ENCODE results near the gene ACSL6. TPM values are rescaled to one million over a fixed set of nuclear protein-coding genes. Genes with fewer than 3 reads are reported as not detected.

The ACSL6 gene
- total RNA-seq, 2 experiments from 2014 or later, result 3.3 to 4.7 TPM

DNA sequence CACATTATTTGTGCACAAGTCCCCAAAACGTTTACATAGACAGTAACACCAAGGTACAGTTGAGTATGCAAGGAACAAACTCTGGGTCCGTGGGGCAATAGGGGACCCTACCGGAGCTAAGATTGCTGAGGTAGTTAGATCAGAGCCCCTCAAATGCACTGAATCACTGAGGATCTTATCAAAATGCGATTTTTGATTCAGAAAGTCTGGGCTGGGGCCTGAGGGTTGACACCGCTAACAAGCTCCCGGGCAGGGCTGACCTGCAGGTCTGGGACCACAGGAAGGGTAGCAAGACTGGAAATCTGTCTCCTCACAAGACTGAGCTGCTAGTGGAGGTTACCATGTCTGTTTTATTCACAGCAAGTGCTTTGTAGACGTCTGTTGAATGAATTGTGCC, 47.2 kb upstream of the ACSL6 start:
- intact Hi-C loops (cut with micrococcal nuclease), result loop anchor here (5.0 to 10.0 kb wide), 2 partner anchors 36 to 84 kb away; no protein-coding TSS in a partner anchor
- ChIA-PET CTCF (interaction anchor here (0.8 to 2.2 kb wide), 4 partner anchors 76 to 634 kb away, joined by 3 to 6 read pairs (median 4); no protein-coding TSS in a partner anchor), POLR2A (interaction anchor here (0.8 to 1.0 kb wide), 2 partner anchors 15 to 105 kb away, joined by 3 to 4 read pairs; partner anchors contain the start of gene CSF2)
- DNase-seq (peak; percentile 0), ATAC-seq (no peak)
- peaks cover 37% of the 10 kb centered on the region for H3K4me1 Mint-ChIP-seq (ENCODE audit: low read depth)
- TF ChIP-seq, protein P1, sequence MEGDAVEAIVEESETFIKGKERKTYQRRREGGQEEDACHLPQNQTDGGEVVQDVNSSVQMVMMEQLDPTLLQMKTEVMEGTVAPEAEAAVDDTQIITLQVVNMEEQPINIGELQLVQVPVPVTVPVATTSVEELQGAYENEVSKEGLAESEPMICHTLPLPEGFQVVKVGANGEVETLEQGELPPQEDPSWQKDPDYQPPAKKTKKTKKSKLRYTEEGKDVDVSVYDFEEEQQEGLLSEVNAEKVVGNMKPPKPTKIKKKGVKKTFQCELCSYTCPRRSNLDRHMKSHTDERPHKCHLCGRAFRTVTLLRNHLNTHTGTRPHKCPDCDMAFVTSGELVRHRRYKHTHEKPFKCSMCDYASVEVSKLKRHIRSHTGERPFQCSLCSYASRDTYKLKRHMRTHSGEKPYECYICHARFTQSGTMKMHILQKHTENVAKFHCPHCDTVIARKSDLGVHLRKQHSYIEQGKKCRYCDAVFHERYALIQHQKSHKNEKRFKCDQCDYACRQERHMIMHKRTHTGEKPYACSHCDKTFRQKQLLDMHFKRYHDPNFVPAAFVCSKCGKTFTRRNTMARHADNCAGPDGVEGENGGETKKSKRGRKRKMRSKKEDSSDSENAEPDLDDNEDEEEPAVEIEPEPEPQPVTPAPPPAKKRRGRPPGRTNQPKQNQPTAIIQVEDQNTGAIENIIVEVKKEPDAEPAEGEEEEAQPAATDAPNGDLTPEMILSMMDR (IDR thresholded peaks at IDR 0.05), result no peak
- H3K27me3 Mint-ChIP-seq, result no peaks in the 10 kb centered on the region
- H3K4me3 Mint-ChIP-seq, result no peak overlapping the region
- H3K36me3 Mint-ChIP-seq (ENCODE audit: low read depth), result no peaks in the 10 kb centered on the region
- H3K9me3 Mint-ChIP-seq, result no peaks in the 10 kb centered on the region
- H3K27ac Mint-ChIP-seq, result no peak overlapping the region

DNA sequence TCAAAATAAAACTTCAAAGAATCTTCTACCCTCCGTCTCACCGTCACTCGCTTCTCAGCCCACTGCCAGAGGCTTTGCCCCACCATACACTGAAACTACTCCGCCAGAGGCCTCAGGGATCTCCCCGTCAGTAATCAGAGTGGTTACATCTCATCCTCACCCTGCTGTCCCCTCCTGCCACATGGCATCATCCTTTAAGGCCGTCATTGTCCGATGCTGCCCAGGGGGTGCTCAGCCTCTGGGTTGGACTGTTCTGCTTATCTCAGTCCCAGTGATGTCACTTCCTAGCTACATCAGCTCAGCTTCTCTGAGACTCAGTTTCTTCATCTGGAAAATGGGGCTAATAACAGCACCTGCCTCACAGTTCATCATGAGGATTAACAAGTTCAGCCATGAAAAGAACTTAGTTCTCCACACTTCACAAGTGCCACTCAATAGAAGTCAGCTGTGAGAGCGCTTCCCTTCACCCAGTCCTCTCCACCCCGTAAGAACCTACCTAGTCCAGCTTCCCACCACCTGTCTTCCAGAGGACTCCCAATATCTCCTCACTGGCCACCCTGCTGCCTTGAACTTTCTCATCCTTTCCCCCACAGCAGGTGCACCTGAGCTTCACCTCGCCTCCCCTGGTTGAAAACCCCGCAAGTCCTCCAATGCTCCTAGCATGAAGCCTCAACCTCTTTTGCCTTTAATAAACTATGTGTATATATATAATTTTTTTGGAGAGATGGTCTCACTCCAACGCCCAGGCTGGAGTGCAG, 46.2 kb upstream of the ACSL6 start:
- CTCF ChIA-PET, result interaction anchor here (0.8 to 1.4 kb wide), 3 partner anchors 77 to 633 kb away, joined by 3 to 6 read pairs (median 3); no protein-coding TSS in a partner anchor
- intact Hi-C loops (cut with micrococcal nuclease), result loop anchor here (5.0 to 10.0 kb wide), 2 partner anchors 35 to 83 kb away; no protein-coding TSS in a partner anchor
- no peak for ATAC-seq
- Mint-ChIP-seq H3K4me3 (no peak overlapping the region), H3K27me3 (no peaks in the 10 kb centered on the region), H3K36me3 (ENCODE audit: low read depth) (no peaks in the 10 kb centered on the region), H3K4me1 (ENCODE audit: low read depth) (peaks cover 30% of the 10 kb centered on the region), H3K9me3 (no peaks in the 10 kb centered on the region), H3K27ac (no peak overlapping the region)
- POLR2A ChIA-PET, result no interaction called here
- no peak for DNase-seq
- TF ChIP-seq, protein P1 (IDR thresholded peaks at IDR 0.05), result no peak

DNA sequence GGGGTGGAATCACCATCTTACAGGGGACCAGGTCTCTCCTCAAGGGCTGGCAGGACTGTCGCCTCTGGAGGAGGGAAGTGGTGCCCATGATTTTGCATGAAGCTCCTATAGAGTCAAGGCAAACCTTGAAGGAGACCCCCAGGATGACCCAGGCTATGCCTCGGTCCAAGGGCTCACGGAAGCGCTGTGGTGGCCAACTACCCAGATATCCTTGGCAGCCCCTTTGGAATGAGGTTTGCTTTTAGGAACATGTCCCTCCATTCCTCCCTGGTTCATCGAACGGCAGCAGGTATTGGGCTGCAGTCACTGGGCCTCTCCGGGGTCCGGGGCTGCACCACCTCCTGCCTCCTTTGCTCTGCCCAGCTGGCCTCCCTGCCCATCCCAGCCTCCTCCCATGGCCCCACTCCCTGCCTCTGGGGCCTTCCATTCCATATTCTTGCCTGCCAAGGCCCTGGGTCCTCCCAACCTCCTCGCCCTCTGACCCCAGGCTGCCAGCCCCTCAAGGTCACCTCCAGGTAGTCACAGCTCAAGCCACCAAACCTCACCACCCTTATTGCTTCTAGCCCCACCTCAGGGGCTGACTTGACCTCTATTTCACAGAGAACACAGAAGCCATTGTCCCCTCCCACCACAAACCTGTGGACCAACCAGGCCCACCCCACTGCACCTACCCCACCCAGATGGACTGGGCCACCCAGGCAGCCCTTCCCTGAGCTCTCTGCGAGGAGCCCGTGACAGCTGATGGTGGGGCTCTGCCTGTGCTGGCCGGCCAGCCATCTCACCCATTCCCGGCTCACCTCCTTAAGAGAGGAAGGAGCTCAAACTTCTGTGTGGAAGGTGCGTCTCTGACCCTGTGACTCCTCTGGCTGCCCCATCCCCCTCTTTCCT, 45.4 kb upstream of the ACSL6 start:
- Mint-ChIP-seq H3K4me1 (ENCODE audit: low read depth) (peaks cover 30% of the 10 kb centered on the region), H3K27me3 (no peaks in the 10 kb centered on the region), H3K9me3 (no peaks in the 10 kb centered on the region), H3K4me3 (no peak overlapping the region), H3K36me3 (ENCODE audit: low read depth) (no peaks in the 10 kb centered on the region), H3K27ac (no peak overlapping the region)
- intact Hi-C loops (cut with micrococcal nuclease), result loop anchor here (5.0 to 10.0 kb wide), 2 partner anchors 35 to 82 kb away; no protein-coding TSS in a partner anchor
- ChIA-PET CTCF (no interaction called here), POLR2A (interaction anchor here (0.6 to 1.0 kb wide), 2 partner anchors 15 to 811 kb away, joined by 3 read pairs; no protein-coding TSS in a partner anchor)
- TF ChIP-seq, protein P1 (IDR thresholded peaks at IDR 0.05), result no peak
- no peak for ATAC-seq
- no peak for DNase-seq

DNA sequence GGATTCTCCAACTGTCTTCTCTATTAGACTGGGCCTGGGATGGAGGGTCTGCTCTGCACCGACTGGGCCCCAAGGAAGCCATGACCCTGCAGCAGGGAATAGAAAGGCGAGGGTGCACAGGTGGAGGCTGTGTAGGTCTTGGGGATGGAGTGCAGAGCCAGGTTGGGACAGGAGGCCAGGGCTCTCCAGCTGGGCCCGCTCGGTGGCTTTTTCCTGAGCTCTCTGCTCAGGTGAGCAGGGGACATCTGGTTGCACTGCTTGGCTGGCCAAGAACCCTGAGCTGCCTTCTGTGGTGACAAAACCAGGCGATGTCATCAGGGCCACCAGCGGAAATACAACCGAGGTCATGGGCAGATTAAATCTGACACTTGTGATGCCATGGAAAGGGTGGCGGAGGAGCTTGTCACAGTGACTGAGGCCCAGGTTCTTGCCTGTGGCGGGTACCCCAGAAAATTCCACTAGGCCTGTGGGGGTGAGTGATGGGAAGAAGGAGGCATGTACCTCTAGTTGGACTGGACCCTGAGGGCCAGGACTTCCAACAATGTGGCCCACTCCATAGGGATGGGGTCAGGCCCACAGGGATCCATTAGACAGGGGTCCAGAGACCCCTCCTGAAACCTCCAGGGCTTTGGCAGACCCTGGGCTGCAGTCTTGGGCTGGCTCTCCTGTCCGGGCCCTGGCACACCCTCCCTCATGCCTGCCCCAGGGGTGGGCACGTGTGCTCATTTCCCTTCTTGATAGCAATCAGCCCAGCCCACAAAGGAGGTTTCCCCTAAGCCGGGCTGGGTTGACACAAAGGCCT, 44.6 kb upstream of the ACSL6 start:
- ATAC-seq (peak; percentile 80), DNase-seq (peak; percentile 59)
- H3K4me3 Mint-ChIP-seq, result no peak overlapping the region
- TF ChIP-seq, protein P1 (IDR thresholded peaks at IDR 0.05), result no peak
- intact Hi-C loops (cut with micrococcal nuclease), result loop anchor here (5.0 to 10.0 kb wide), 2 partner anchors 34 to 81 kb away; no protein-coding TSS in a partner anchor
- H3K27ac Mint-ChIP-seq, result peak overlapping the region; percentile 40
- no peaks in the 10 kb centered on the region for H3K36me3 Mint-ChIP-seq (ENCODE audit: low read depth)
- H3K9me3 Mint-ChIP-seq, result no peaks in the 10 kb centered on the region
- H3K27me3 Mint-ChIP-seq, result no peaks in the 10 kb centered on the region
- POLR2A ChIA-PET, result interaction anchor here (0.6 to 1.6 kb wide), 4 partner anchors 14 to 812 kb away, joined by 3 read pairs; no protein-coding TSS in a partner anchor
- peaks cover 30% of the 10 kb centered on the region for H3K4me1 Mint-ChIP-seq (ENCODE audit: low read depth)
- CTCF ChIA-PET, result interaction anchor here (0.9 to 1.6 kb wide), 3 partner anchors 7 to 183 kb away, joined by 3 to 9 read pairs (median 6); no protein-coding TSS in a partner anchor

Data from activated CD8-positive, alpha-beta T cell treated with anti-CD3 and anti-CD28 coated beads for 36 hours (primary cell).